ENCODE results near the gene SLC40A1. TPM values are rescaled to one million over a fixed set of nuclear protein-coding genes. Genes with fewer than 3 reads are reported as not detected.

The SLC40A1 gene
- total and polyA plus RNA-seq, 2 of the 13 experiments (the other 11 are each of a cell fraction or from before 2014, with no cell fraction given), result 10.6 to 24.9 TPM

DNA sequence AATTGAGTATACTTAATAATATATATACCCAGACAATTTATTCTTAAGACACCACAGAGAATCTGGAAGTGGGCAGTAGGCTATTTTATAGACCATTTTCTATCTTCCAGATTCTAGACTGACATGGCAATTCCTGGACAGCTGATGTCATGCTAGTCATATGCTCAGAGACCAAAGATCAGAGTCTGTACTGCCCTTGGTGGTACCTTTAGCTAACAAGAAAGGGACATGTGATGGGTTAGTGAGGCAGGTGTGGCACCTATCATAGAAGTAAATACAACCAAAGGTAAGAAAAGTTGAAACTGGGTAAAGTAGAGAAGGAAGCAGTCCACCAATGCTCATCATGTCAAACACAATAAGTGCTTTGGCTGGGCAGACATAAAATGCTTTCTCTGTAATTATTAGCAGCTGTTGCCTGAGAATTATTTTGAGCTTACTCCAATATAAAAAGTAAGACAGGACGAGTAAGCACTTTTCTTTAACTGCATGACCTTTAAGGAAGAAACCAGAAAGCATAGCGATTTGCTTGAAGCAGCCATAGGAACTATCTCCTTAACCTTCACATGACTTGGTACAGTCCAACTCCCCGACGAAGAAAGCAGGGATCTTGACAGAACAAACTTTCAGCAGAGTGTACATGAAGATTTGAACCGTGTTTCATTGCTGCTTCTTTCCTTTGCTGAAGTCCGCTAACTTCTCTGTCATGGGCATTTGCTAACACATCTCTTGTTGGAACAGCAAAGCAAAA lies 47.1 kb downstream of the SLC40A1 start (continued):
- TF ChIP-seq, protein P1, sequence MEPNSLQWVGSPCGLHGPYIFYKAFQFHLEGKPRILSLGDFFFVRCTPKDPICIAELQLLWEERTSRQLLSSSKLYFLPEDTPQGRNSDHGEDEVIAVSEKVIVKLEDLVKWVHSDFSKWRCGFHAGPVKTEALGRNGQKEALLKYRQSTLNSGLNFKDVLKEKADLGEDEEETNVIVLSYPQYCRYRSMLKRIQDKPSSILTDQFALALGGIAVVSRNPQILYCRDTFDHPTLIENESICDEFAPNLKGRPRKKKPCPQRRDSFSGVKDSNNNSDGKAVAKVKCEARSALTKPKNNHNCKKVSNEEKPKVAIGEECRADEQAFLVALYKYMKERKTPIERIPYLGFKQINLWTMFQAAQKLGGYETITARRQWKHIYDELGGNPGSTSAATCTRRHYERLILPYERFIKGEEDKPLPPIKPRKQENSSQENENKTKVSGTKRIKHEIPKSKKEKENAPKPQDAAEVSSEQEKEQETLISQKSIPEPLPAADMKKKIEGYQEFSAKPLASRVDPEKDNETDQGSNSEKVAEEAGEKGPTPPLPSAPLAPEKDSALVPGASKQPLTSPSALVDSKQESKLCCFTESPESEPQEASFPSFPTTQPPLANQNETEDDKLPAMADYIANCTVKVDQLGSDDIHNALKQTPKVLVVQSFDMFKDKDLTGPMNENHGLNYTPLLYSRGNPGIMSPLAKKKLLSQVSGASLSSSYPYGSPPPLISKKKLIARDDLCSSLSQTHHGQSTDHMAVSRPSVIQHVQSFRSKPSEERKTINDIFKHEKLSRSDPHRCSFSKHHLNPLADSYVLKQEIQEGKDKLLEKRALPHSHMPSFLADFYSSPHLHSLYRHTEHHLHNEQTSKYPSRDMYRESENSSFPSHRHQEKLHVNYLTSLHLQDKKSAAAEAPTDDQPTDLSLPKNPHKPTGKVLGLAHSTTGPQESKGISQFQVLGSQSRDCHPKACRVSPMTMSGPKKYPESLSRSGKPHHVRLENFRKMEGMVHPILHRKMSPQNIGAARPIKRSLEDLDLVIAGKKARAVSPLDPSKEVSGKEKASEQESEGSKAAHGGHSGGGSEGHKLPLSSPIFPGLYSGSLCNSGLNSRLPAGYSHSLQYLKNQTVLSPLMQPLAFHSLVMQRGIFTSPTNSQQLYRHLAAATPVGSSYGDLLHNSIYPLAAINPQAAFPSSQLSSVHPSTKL (CRISPR knock-in tag; IDR thresholded peaks at IDR 0.05), result peak; percentile 86
- TF ChIP-seq, protein P2, sequence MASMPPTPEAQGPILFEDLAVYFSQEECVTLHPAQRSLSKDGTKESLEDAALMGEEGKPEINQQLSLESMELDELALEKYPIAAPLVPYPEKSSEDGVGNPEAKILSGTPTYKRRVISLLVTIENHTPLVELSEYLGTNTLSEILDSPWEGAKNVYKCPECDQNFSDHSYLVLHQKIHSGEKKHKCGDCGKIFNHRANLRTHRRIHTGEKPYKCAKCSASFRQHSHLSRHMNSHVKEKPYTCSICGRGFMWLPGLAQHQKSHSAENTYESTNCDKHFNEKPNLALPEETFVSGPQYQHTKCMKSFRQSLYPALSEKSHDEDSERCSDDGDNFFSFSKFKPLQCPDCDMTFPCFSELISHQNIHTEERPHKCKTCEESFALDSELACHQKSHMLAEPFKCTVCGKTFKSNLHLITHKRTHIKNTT (CRISPR knock-in tag; IDR thresholded peaks at IDR 0.05), result no peak
- TF ChIP-seq ZFP36 (IDR thresholded peaks at IDR 0.05; ENCODE audit: borderline replicate concordance, low read depth, low read length, partially characterized antibody) (no peak), MIXL1 (CRISPR knock-in tag; IDR thresholded peaks at IDR 0.05) (0 out of 2 replicates have a peak, but pooled peaks have one; percentile 18), EHMT2 (IDR thresholded peaks at IDR 0.05; ENCODE audit: borderline replicate concordance, low read depth, low read length) (no peak)
- TF ChIP-seq, protein P3, sequence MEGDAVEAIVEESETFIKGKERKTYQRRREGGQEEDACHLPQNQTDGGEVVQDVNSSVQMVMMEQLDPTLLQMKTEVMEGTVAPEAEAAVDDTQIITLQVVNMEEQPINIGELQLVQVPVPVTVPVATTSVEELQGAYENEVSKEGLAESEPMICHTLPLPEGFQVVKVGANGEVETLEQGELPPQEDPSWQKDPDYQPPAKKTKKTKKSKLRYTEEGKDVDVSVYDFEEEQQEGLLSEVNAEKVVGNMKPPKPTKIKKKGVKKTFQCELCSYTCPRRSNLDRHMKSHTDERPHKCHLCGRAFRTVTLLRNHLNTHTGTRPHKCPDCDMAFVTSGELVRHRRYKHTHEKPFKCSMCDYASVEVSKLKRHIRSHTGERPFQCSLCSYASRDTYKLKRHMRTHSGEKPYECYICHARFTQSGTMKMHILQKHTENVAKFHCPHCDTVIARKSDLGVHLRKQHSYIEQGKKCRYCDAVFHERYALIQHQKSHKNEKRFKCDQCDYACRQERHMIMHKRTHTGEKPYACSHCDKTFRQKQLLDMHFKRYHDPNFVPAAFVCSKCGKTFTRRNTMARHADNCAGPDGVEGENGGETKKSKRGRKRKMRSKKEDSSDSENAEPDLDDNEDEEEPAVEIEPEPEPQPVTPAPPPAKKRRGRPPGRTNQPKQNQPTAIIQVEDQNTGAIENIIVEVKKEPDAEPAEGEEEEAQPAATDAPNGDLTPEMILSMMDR (CRISPR knock-in tag; IDR thresholded peaks at IDR 0.05), result no peak
- TF ChIP-seq, protein P4, sequence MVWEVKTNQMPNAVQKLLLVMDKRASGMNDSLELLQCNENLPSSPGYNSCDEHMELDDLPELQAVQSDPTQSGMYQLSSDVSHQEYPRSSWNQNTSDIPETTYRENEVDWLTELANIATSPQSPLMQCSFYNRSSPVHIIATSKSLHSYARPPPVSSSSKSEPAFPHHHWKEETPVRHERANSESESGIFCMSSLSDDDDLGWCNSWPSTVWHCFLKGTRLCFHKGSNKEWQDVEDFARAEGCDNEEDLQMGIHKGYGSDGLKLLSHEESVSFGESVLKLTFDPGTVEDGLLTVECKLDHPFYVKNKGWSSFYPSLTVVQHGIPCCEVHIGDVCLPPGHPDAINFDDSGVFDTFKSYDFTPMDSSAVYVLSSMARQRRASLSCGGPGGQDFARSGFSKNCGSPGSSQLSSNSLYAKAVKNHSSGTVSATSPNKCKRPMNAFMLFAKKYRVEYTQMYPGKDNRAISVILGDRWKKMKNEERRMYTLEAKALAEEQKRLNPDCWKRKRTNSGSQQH (CRISPR knock-in tag; IDR thresholded peaks at IDR 0.05; ENCODE audit: low read depth), result no peak
- TF ChIP-seq, protein P5, sequence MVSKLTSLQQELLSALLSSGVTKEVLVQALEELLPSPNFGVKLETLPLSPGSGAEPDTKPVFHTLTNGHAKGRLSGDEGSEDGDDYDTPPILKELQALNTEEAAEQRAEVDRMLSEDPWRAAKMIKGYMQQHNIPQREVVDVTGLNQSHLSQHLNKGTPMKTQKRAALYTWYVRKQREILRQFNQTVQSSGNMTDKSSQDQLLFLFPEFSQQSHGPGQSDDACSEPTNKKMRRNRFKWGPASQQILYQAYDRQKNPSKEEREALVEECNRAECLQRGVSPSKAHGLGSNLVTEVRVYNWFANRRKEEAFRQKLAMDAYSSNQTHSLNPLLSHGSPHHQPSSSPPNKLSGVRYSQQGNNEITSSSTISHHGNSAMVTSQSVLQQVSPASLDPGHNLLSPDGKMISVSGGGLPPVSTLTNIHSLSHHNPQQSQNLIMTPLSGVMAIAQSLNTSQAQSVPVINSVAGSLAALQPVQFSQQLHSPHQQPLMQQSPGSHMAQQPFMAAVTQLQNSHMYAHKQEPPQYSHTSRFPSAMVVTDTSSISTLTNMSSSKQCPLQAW (CRISPR knock-in tag; IDR thresholded peaks at IDR 0.05), result no peak
- TF ChIP-seq, protein P6, sequence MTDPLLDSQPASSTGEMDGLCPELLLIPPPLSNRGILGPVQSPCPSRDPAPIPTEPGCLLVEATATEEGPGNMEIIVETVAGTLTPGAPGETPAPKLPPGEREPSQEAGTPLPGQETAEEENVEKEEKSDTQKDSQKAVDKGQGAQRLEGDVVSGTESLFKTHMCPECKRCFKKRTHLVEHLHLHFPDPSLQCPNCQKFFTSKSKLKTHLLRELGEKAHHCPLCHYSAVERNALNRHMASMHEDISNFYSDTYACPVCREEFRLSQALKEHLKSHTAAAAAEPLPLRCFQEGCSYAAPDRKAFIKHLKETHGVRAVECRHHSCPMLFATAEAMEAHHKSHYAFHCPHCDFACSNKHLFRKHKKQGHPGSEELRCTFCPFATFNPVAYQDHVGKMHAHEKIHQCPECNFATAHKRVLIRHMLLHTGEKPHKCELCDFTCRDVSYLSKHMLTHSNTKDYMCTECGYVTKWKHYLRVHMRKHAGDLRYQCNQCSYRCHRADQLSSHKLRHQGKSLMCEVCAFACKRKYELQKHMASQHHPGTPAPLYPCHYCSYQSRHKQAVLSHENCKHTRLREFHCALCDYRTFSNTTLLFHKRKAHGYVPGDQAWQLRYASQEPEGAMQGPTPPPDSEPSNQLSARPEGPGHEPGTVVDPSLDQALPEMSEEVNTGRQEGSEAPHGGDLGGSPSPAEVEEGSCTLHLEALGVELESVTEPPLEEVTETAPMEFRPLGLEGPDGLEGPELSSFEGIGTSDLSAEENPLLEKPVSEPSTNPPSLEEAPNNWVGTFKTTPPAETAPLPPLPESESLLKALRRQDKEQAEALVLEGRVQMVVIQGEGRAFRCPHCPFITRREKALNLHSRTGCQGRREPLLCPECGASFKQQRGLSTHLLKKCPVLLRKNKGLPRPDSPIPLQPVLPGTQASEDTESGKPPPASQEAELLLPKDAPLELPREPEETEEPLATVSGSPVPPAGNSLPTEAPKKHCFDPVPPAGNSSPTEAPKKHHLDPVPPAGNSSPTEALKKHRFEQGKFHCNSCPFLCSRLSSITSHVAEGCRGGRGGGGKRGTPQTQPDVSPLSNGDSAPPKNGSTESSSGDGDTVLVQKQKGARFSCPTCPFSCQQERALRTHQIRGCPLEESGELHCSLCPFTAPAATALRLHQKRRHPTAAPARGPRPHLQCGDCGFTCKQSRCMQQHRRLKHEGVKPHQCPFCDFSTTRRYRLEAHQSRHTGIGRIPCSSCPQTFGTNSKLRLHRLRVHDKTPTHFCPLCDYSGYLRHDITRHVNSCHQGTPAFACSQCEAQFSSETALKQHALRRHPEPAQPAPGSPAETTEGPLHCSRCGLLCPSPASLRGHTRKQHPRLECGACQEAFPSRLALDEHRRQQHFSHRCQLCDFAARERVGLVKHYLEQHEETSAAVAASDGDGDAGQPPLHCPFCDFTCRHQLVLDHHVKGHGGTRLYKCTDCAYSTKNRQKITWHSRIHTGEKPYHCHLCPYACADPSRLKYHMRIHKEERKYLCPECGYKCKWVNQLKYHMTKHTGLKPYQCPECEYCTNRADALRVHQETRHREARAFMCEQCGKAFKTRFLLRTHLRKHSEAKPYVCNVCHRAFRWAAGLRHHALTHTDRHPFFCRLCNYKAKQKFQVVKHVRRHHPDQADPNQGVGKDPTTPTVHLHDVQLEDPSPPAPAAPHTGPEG (CRISPR knock-in tag; IDR thresholded peaks at IDR 0.05), result no peak
